Measurements from ENCODE around the gene JOSD1. TPM values are rescaled to one million over a fixed set of nuclear protein-coding genes. Genes with fewer than 3 reads are reported as not detected.

The JOSD1 gene
- total RNA-seq, 1 experiment from 2014 or later = 84.9 TPM

DNA sequence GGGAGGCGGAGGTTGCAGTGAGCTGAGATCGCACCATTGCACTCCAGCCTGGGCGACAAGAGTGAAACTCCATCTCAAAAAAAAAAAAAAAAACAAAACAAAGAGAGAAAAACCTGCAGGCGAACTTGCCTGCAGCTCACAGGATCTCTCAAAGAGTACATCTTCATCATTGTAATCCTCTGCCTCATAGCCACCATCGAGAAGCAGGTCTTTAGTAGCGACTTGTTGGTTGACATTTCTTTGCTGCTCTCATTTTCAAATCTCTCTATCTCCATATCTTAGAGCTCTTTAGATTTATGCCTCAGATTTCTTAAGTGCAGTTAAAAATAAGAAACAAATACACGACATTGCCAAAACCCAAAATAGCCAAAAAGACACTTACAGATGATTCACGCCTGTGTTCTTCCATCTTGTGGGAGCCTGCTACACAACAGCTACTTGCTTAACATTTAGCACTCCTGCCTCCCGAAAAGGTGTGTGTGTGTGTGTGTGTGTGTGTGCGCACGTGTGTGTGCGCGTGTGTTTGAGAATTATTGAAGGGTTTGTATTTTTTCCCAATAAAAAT, 59.2 kb downstream of the JOSD1 start:
- no TSS peak for BruUV-seq (replicated peaks)
- Mint-ChIP-seq H3K4me3 (ENCODE audit: unreplicated experiment) (no peak overlapping the region), H3K4me1 (ENCODE audit: insufficient read depth, unreplicated experiment) (no peaks in the 10 kb centered on the region), H3K27ac (ENCODE audit: low read depth, unreplicated experiment) (no peak overlapping the region), H3K36me3 (ENCODE audit: insufficient read depth, unreplicated experiment) (peaks cover 21% of the 10 kb centered on the region), H3K27me3 (ENCODE audit: insufficient read depth, unreplicated experiment) (no peaks in the 10 kb centered on the region), H3K9me3 (ENCODE audit: unreplicated experiment) (no peaks in the 10 kb centered on the region)
- ChIA-PET CTCF (no interaction called here), POLR2A (no interaction called here)
- intact Hi-C loops (cut with micrococcal nuclease) = no loop called here
- no peak for DNase-seq (ENCODE audit: unreplicated experiment)
- TF ChIP-seq CTCF (IDR thresholded peaks at IDR 0.05; ENCODE audit: unreplicated experiment) = no peak

DNA sequence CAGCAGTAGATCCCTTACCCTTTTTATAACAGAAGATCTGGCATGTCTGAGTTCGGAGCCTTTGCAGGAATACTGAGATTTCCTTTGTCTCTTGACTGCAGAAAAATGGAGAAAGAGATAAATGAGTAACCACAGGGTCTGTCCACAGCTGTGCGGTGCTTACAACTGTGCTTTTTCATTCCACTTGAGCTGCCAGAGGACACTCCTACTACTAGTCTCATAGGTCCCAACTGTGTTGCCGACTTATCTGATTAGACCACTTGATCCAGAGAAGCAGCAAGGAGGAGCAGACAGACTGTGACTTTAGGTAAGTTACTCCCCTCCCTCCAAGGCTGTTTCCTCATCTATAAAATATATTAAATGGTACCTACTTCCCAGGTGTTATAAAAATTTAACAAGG, 62.0 kb downstream of the JOSD1 start:
- Mint-ChIP-seq H3K4me1 (ENCODE audit: insufficient read depth, unreplicated experiment) (no peaks in the 10 kb centered on the region), H3K36me3 (ENCODE audit: insufficient read depth, unreplicated experiment) (peaks cover 10% of the 10 kb centered on the region), H3K27ac (ENCODE audit: low read depth, unreplicated experiment) (no peak overlapping the region), H3K9me3 (ENCODE audit: unreplicated experiment) (no peaks in the 10 kb centered on the region), H3K4me3 (ENCODE audit: unreplicated experiment) (no peak overlapping the region), H3K27me3 (ENCODE audit: insufficient read depth, unreplicated experiment) (no peaks in the 10 kb centered on the region)
- intact Hi-C loops (cut with micrococcal nuclease) = no loop called here
- no peak for DNase-seq (ENCODE audit: unreplicated experiment)
- TF ChIP-seq CTCF (IDR thresholded peaks at IDR 0.05; ENCODE audit: unreplicated experiment) = no peak
- no TSS peak for BruUV-seq (replicated peaks)
- POLR2A ChIA-PET = interaction anchor here (1.4 kb wide), 1 partner anchor 43 kb away, joined by 3 read pairs; the partner anchor contains the start of gene TOMM22
- CTCF ChIA-PET = no interaction called here

DNA sequence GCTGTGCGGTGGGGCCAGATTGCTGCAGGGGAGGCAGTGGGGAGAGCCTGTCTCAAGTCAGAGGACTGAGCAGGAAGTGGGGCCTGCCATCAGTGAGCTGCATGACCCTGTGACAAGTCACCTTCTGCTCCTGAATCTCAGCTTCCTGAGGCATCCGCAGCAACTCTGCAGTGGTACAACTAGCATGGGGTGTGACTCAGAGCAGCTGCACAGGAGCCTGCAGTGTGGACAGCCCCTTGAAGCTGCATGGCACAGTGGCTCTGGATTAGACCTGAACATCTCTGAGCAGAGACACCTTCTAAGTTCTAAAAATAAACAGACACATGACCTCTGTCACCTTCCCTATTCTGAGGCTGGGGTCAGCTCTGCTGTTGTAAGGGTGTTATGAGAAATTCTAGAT, 62.5 kb downstream of the JOSD1 start:
- POLR2A ChIA-PET = interaction anchor here (1.4 kb wide), 1 partner anchor 43 kb away, joined by 3 read pairs; the partner anchor contains the start of gene TOMM22
- Mint-ChIP-seq H3K27ac (ENCODE audit: low read depth, unreplicated experiment) (no peak overlapping the region), H3K27me3 (ENCODE audit: insufficient read depth, unreplicated experiment) (no peaks in the 10 kb centered on the region), H3K9me3 (ENCODE audit: unreplicated experiment) (no peaks in the 10 kb centered on the region), H3K36me3 (ENCODE audit: insufficient read depth, unreplicated experiment) (peaks cover 11% of the 10 kb centered on the region), H3K4me1 (ENCODE audit: insufficient read depth, unreplicated experiment) (no peaks in the 10 kb centered on the region), H3K4me3 (ENCODE audit: unreplicated experiment) (no peak overlapping the region)
- CTCF ChIA-PET = no interaction called here
- no TSS peak for BruUV-seq (replicated peaks)
- no peak for TF ChIP-seq CTCF (IDR thresholded peaks at IDR 0.05; ENCODE audit: unreplicated experiment)
- intact Hi-C loops (cut with micrococcal nuclease) = no loop called here
- DNase-seq (ENCODE audit: unreplicated experiment) = no peak

Other genes with a start within 250 kb of the JOSD1 start
- gene KCNJ4, start 245.7 kb downstream of the JOSD1 start, total RNA-seq (2022) = not detected in 2 replicates
- 6.4 and 11.5 TPM in 2 replicates for gene KDELR3, start 232.8 kb downstream of the JOSD1 start, total RNA-seq (2022)
- 322 and 422 TPM in 2 replicates for gene DDX17, start 194.6 kb downstream of the JOSD1 start, total RNA-seq (2022)
- gene DMC1, start 130.8 kb downstream of the JOSD1 start, total RNA-seq (2022) = 0.56 and 1.4 TPM in 2 replicates
- 2.3 and 2.6 TPM in 2 replicates for gene FAM227A, start 44.6 kb downstream of the JOSD1 start, total RNA-seq (2022)
- 40.6 and 42.1 TPM in 2 replicates for gene CBY1, start 44.3 kb downstream of the JOSD1 start, total RNA-seq (2022)
- 60.4 and 71.5 TPM in 2 replicates for gene TOMM22, start 19.0 kb downstream of the JOSD1 start, total RNA-seq (2022)
- gene GTPBP1, start 5.0 kb upstream of the JOSD1 start, total RNA-seq (2022) = 62.5 and 66.4 TPM in 2 replicates
- 51.9 and 66.8 TPM in 2 replicates for gene SUN2, start 55.1 kb upstream of the JOSD1 start, total RNA-seq (2022)
- gene DNAL4, start 93.2 kb upstream of the JOSD1 start, total RNA-seq (2022) = 18.3 and 30.3 TPM in 2 replicates
- gene NPTXR, start 143.1 kb upstream of the JOSD1 start, total RNA-seq (2022) = 0.93 and 0.96 TPM in 2 replicates
- gene CBX6, start 171.3 kb upstream of the JOSD1 start, total RNA-seq (2022) = 22.9 and 42.1 TPM in 2 replicates

Measured in MCF 10A (cell line).